ENCODE measurements around the gene LRCH4.
"Not testable (repeated sequence)": the region's sequence is repeated elsewhere in the genome, so short reads cannot be mapped to it uniquely, and the experiment has no call there.

The LRCH4 gene

GRCh38 chr7:100567751-100568175 is 18.2 kb downstream of the LRCH4 start:
- no peak for DNase-seq (ENCODE audit: low read depth in 2 of 2)

- no peak for DNase-seq (ENCODE audit: low read depth in 2 of 2)
Observed at GRCh38 chr7:100567031-100567730, 18.7 kb downstream of the LRCH4 start.

GRCh38 chr7:100566018-100566531 is 19.9 kb downstream of the LRCH4 start:
- no peak for DNase-seq (ENCODE audit: low read depth in 2 of 2)

- no peak for DNase-seq (ENCODE audit: low read depth in 2 of 2)
Observed at GRCh38 chr7:100565133-100565571, 20.8 kb downstream of the LRCH4 start.

- not testable (repeated sequence) for DNase-seq (ENCODE audit: low read depth in 2 of 2)
Observed at GRCh38 chr7:100564405-100564804, 21.5 kb downstream of the LRCH4 start.

- peak; percentile 87 to 88 for DNase-seq (ENCODE audit: low read depth in 2 of 2)
Observed at GRCh38 chr7:100563809-100564400, 22.0 kb downstream of the LRCH4 start.

- DNase-seq (ENCODE audit: low read depth in 2 of 2), result no peak
Observed at GRCh38 chr7:100563100-100563564, 22.8 kb downstream of the LRCH4 start.

- no peak for DNase-seq (ENCODE audit: low read depth in 2 of 2)
Observed at GRCh38 chr7:100562195-100563099, 23.5 kb downstream of the LRCH4 start.

GRCh38 chr7:100561491-100562194 is 24.3 kb downstream of the LRCH4 start:
- no peak for DNase-seq (ENCODE audit: low read depth in 2 of 2)

GRCh38 chr7:100559127-100559526 is 26.8 kb downstream of the LRCH4 start:
- DNase-seq (ENCODE audit: low read depth in 2 of 2), result no peak

GRCh38 chr7:100556541-100556940 is 29.4 kb downstream of the LRCH4 start:
- no peak for DNase-seq (ENCODE audit: low read depth in 2 of 2)

- DNase-seq (ENCODE audit: low read depth in 2 of 2), result no peak
Observed at GRCh38 chr7:100555701-100556100, 30.2 kb downstream of the LRCH4 start.

GRCh38 chr7:100553032-100553431 is 32.9 kb downstream of the LRCH4 start:
- no peak for DNase-seq (ENCODE audit: low read depth in 2 of 2)

- no peak for DNase-seq (ENCODE audit: low read depth in 2 of 2)
Observed at GRCh38 chr7:100552532-100552931, 33.4 kb downstream of the LRCH4 start.

- not testable (repeated sequence) for DNase-seq (ENCODE audit: low read depth in 2 of 2)
Observed at GRCh38 chr7:100548446-100548845, 37.5 kb downstream of the LRCH4 start.

- DNase-seq (ENCODE audit: low read depth in 2 of 2), result no peak
Observed at GRCh38 chr7:100547872-100548271, 38.1 kb downstream of the LRCH4 start.

GRCh38 chr7:100546926-100547800 is 38.8 kb downstream of the LRCH4 start:
- DNase-seq (ENCODE audit: low read depth in 2 of 2), result no peak

GRCh38 chr7:100546129-100546925 is 39.6 kb downstream of the LRCH4 start:
- no peak for DNase-seq (ENCODE audit: low read depth in 2 of 2)

- DNase-seq (ENCODE audit: low read depth in 2 of 2), result peak in 1 of 2 donors; percentile 26
Observed at GRCh38 chr7:100545360-100546128, 40.4 kb downstream of the LRCH4 start.

All from stimulated activated CD4-positive, alpha-beta T cell treated with anti-CD3 and anti-CD28 coated beads, Interleukin-1b, Interleukin-23, amount 100 ng/mL, for 4 hours (primary cell).